GM21825 (cell line): ENCODE data around the gene SULT4A1.

Source experiments
- ATAC-seq: cut with Tn5 transposase; IDR thresholded peaks from one replicate; pipeline ENCODE4 v1.9.1; 2021; ENCODE audit warnings: mild to moderate bottlenecking, moderate library complexity; ENCODE audit not compliant: unreplicated experiment

Gene SULT4A1

DNA sequence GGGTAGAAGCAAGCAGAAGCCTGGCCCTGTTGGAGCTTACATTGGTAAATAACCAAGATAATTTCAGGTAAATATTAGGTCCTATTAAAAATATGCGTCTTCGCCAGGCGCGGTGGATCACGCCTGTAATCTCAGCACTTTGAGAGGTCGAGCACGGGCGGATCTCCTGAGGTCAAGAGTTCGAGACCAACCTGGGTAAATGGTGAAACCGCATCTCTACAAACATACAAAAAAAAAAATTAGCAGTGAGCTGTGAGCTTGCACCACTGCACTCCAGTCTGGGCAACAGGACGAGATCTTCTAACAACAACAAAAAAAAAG, 529 bp upstream of the SULT4A1 start:
- no peak for ATAC-seq

DNA sequence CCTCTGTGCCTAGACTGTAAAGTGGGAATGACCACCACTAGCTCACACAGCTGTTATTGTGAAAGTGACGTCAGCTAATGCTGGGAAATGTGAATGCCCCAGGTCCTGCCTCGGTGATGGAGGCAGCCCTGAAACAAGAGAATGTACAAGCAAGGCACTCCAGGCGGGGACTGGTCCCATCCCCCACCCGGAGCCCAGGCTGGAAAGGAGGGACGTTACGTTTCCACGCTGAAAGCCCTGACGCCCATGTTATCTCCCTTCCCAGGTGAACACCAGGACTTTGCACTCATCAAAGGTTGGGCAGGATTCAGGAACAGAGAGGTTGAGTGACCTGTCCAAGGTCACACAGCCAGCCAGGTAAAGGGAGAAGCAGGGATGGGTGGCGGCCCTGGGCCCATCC, 784 bp downstream of the SULT4A1 start:
- ATAC-seq: no peak

DNA sequence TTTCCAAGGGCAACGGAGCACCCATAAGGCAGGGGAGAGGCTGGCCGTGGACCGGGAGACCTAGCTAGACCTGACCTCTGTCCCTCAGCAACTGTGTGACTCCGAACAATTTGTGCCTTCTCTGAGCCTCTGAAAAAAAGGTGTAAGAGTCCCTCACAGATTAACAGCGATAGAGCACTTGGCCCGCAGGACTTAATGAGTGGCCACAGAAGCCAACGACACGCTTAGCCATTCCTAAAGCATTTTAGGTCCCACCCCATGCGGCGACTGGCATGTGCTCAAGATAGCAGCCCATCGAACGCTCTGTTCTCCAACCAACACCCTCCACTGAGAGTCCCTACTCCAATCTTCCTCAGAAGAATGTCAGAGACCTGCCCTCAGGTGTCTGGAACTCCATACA, 1.5 kb downstream of the SULT4A1 start:
- no peak for ATAC-seq

DNA sequence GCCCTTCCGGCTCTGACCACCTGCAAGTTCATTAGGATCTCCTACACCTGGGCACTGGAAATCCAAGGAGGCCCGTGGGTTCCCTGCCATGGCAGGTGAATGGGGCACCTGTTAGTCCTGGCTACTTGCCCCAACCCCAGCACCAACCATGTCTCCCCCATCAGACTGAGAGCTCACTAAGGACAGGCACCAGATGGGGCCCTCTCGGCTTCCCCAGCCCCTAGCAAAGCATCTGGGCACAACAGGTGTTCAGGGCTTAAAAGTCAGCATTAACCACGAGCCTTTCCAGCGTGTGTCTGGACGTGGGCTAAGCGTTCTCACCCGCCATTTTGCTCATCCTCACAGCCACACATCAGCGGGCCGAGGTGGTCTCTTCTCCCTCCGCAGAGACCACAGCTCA, 2.2 kb downstream of the SULT4A1 start:
- no peak for ATAC-seq

DNA sequence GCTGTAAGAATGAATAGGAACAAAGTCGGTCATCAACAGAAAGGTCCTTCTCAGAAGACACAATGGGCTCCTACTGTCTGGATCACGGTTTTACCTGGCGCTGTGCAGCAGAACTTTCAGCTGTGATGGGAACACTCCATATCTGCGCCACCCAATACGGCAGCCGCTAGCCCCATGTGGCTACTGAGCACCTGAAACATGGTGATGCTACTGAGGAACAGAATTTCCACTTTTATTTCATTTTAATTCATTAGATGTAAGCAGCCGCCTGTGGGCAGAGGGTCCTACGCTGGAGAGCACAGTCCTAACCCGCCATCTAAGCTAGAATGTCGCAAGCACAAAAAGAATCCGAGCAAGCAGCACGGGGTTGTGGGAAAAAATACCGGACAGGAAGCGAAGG, 2.7 kb downstream of the SULT4A1 start:
- ATAC-seq: no peak

DNA sequence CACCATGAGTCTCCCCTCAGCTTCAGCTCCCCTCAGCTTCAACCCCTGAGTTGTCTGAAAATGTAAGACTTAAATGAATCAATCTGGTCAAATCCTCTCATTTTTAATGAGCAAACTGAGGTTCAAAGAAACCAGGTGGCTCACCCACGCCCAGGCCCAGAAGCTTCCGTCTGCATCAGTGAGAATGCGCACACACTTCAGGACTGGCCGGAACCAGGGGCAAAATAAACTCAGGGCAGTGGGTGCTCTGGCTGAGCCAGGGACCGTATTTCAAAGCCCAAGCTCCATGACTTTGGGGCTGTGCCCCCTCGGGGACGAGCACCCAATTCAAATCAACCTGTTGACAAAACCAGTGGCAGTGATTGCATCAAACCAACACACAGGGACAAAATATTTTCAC, 3.1 kb downstream of the SULT4A1 start:
- ATAC-seq: no peak

DNA sequence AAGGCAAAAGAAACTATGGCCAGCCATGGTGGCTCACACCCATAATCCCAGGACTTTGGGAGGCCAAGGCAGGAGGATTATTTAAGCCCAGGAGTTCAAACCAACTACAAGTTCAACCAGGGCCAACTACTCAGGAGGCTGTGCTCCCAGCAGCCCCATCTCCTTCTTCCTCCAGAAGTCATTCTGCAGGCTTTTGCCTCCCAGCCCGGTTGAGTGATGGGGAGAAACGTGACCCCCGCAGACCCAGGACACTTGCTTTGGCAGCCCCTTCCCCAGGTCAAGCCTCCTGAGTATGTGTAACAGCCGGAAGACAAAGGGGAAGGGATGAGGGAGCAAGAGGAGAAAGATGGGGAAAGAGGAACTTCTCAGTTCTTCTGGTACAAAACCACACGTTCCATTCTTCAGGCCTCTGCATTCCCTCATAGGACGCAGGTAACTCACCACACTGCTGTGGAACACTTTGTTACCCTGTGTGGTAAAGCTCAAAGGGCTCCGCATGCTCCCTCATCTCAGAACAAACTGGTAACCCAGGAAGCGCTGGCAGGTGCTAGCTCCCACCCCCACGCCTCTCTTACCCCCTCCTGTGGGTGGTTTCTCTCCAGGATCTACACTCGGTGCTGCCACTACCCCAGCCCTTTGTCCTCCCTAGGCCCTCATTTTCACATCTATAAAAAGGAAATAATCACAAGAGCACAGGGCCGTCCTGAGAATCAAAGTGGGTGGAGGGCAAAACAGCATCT, 4.0 kb downstream of the SULT4A1 start:
- ATAC-seq: no peak

DNA sequence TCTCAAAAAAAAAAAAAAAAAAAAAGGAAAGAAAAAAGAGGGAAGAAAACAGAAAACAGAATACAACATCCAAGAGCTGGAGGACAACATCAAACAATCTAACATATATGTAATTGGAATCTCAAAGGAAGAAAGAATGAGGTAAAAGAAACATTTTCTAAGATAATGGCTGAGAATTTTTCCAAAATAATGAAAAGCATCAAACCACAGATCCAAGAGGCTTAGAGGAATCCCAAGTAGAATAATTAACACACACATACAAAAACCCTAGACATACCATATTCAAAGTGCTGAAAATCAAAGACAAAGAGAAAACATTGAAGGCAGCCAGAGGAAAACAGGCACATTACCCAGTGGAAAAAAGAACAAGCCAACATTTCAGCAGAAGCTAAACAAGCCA, 4.9 kb downstream of the SULT4A1 start:
- no peak for ATAC-seq

DNA sequence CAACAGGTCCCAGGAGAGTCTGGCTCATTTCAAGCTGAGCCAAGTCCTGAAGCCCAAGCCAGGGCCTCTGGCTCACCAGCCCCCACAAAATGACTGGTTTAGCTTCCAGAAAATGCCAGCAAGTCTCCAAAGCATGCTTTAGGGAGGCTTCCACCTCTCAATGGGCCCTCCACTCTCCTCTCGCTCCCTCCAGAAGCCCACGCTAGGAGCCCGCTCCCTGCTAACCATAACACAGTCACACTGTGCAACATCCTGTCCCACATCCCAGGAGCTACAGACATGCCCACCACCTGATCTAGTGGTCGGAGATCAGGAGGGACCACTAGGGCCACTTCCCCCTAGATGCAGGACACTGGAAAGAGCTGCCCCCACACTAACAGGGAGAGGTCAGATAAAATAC, 6.9 kb downstream of the SULT4A1 start:
- no peak for ATAC-seq

DNA sequence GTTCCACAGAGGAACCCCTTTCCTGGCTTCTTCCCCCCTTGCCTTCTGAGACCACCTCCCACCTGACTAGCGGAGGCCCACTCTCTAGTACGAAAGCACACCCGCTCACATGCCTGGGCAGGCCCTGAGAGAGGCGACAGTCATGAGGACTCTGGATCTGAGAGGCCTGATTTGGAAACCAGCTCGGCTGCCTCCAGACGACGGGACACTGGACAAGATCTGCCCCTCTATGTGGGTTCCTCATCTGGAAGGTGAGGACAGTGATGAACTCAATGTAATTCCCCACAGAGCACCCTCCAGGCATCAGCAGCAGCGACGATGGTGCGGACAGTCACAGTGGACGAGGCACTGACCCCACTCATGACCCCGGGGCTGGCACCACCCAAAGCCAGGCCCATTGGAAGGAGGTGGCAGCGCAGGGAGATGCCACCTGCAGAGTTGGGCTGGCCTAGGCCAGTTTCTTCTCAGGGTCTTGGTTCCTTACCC, 7.5 kb downstream of the SULT4A1 start:
- ATAC-seq: no peak

DNA sequence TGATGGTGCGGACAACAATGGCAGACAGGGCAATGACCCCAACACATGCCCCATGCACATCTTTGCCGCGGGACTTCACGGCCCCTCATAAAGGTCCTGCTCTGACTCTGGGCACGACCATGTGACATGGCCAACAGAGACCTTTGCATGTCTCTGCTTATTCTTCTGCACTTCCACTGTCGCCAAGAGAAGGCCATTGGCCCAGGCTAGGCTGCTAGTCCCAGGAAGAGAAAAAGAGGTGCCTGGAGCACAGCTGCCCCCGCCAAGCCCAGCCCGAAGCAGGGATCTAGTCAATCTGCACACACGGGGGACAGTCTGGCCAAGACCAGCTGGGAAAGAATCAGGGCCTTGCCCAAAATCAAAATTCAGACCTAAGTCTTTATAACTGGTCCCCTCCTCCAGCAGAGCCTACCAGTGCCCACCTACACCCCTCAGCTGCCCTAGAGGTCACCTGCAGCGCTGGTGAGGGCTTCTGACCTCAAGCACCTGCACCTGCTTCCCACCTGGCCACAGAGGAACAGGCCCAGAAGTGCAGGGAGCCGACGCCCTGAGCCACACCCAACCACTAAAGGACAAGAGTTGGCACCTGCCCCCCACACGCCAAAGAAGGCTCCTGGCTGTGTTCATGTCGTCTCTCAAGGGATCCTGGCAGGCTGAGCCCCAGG, 8.1 kb downstream of the SULT4A1 start:
- no peak for ATAC-seq

DNA sequence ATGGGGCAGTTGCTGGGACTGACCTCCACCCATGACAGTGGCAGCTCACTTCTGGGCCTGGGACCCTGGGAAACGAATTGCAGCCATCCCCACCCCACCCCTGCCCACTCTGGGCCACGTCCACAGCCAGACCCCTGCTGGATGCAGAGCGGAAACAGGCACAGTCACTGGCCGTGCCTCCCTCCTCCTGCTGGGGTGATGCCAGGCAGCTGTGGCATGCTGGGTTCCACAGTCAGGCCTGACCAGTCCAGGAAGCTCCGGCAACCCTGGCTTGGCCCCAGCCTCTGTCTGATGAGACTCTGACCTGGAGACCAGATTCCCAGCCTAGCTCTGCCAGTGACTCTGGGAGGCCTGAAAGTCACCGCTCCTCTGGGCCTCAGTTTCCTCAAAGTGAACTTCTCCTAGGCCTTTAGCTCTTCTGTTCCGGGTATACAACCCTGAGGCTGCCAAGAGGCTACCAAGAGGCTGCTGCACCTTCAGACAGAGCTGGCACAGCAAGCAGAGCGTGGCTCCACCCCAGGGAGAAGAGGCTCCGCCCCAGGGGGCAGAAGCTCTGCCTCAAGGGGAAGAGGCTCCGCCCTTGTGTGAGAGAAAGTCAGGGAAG, 8.9 kb downstream of the SULT4A1 start:
- ATAC-seq: no peak

DNA sequence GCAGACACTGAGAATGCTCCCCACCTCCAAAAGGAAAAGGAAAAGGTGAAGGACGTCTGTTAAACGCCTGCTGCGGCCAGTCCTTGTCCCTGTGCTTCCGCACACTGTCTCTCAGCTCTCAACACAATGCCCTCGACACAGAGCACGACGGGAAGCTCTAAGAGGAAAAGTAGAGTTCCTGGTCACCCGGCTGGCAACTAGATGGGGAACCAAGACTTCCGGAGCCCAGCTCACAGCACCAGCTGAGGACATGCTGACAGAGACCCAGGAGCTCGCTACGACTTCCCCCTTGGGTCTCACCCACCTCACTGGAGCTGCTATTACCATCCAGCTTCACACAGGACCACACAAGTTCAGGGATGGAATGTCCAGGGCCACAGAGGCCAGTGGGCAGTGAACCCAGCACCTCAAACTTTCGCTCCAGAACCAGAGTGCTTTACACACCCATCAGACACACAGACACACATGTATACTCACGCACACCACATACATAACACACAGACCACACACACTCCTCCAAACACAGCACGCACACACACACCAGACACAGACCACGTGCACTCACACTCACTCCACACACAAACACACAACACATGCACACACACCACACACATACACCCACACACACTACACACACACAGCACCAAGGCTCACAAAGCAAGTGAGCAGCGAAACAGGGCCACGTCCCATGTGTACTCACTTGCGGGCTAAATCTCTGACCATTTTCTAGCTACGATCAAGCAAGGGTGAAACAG, 9.6 kb downstream of the SULT4A1 start:
- no peak for ATAC-seq

DNA sequence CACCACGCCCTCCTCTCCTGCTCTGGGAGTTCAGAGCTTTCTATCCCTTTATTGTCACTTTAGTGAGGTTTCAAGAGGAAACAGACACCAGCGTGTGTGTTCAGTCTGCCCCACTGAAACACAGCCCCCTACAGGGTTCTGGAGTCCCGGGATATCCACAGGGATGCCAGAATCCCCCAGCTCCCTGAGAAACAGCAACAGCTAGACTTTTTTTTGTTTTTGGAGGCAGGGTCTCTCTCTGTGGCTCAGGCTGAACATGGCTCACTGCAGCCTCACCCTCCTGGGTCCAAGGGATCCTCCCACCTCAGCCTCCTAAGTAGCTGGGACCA, 10.4 kb downstream of the SULT4A1 start:
- ATAC-seq: no peak

DNA sequence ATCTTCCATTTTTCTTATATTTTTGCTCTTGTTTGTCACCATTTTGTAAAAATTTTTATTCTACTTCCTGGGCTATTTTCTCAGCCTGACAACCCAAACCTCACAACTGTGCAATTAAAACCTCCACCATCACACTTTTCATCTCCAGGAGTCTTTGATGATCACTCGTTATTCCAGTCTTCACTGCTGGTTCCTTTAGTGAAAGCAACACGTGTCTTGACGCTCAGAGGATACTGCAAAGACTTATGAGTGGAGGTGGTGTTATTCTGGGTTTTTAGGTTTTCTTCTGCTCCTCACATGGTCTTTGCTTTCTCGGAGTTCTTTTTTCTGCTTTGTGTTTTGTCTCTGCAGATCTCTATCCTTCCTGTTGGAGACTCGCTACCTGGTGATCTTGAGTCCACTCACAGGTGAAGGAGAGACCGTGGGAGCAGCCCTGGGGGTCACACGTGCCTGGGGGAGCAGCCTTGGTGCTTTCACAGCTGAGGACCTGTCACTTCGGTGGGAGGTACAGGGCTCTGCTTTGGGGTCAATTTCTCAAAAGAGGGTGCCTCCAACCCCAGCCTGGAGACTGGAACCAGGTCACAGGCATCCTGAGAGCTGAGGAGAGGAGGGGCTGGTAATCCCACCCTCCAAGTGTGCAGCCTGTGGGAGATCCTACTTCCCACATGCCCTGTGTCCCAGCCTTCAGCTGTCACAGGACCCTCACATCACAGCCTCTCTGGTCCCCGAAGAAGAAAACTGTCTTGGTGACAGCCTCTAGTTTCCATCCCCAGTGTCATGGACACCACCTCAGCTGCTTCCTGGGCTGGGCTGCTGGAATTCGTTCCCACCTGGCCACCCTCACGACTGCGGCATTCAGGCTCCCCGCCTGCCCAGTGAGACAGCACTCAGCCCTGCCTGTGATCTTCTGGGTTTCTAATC, 11.0 kb downstream of the SULT4A1 start:
- ATAC-seq: no peak

DNA sequence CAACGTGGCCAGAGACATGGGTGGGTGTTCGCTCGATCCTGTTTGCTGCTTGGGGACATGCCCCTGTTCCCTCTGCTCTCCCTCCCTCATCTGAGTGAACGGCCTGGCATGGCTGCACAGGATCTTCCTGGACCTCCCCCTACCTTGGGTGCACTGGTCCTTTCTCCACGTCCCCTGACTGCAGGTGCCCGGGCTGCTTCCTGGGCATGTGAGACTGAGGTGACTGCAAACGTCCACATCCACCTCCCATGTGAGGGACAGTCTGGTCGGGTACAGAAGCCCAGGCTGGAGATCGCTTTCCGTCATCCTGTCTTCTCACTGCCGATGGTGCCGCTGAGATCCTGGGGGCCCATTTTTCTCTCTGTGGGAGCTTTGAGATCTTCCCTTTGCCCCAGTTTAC, 11.8 kb downstream of the SULT4A1 start:
- ATAC-seq: no peak

DNA sequence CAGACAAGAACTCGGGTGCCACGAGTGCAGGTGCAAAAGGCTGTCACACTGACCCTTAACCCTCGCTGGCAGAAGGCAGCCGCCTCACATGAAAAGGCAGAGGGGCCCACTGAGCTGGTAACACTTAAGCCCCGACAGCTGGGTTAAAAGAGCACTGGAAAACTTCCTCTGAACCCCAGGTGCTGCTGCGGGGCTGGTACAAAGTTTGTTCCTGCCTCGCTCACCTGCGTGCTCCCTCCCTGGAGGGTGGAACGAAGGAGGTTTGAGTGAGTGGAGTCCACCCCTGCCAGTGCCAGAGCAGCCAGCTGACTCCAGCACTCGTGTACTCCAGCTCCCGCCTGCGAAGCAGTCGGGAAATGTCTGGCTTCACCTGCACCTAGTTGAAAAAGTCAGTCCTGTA, 12.6 kb downstream of the SULT4A1 start:
- ATAC-seq: no peak

DNA sequence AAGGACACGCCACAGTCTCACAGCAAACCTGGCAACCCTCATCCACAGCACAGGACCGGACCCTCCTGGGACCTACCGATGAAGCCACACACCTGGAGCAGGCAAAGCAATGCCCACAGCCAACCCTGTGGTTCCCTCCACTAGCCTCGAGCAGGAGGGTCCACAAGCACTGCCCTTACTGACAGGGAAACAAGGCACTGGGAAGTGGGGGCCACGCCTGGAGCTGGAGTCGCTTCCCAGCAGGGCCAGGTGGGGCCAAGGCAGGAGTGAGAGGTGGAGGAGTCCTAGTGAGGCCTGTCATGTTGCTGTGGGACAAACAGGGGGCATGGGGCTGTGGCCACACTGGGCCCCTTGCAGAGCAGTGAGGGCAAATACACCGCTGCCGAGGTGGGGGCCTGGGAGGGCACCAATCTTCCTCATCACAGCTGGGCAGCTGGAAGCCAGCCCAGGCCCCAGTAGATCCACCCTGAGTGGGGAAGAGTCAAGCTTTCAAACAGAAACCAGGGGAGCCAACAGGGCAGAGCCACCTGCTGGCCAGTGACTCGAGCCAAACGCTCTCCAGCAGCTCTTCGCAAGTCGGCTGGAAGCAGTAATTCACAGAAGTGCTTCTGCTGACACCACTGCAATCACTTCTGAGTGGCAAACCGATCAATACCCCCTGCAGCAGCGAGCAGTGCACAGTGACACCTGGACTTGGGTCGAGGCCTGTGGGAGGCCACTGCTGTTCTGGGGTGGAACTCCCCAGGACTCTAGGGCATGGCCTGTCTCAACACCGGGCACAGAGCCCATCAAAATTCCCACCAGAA, 13.7 kb downstream of the SULT4A1 start:
- ATAC-seq: no peak

DNA sequence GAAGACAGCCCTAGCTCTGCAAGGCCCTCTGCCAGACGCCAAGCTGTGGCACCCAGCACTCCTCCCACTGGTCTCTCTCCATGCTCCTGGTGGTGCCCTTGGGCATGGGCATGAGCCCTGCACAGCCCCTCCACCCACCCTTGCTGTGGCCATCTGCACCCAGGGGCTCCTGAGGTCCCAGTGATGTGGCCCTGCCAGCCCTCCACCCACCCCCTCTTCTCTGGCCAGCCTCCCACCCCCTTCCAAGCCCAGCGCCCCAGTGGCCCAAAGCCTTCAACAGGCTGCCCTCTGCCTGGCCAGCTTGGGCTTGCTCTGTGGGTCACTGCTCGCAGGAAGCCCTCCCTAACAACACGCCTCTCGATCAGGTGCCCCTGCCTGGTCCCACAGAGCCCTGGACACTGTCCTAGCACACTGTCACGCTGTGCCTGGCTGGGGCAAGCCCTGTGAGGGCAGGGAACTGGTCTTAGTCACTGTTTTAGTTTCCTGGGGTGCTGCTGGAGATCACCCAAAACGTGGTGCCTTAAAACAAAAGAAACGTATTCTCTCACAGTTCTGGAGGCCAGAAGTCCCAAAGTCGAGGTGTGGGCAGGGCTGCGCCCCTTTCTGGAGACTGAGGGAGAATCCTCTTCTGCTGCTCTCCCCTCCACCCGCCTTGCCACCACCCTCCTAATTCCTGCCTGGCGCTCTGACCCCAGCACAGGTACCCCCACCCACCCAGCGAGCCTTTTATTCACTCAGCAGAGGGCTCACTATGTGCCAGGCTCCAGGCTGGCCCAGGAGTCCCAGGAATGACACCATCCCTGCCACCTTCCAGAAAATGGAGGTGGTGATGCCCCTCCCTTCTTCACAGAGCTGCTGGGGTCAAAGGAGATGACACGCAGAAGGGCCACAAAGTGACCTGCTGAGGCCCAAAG, 14.7 kb downstream of the SULT4A1 start:
- no peak for ATAC-seq
